ENCODE data around the gene CACNA1S. TPM values are rescaled to one million over a fixed set of nuclear protein-coding genes. Genes with fewer than 3 reads are reported as not detected.

The CACNA1S gene
- total RNA-seq, 1 donor from 2014 or later: not detected

DNA sequence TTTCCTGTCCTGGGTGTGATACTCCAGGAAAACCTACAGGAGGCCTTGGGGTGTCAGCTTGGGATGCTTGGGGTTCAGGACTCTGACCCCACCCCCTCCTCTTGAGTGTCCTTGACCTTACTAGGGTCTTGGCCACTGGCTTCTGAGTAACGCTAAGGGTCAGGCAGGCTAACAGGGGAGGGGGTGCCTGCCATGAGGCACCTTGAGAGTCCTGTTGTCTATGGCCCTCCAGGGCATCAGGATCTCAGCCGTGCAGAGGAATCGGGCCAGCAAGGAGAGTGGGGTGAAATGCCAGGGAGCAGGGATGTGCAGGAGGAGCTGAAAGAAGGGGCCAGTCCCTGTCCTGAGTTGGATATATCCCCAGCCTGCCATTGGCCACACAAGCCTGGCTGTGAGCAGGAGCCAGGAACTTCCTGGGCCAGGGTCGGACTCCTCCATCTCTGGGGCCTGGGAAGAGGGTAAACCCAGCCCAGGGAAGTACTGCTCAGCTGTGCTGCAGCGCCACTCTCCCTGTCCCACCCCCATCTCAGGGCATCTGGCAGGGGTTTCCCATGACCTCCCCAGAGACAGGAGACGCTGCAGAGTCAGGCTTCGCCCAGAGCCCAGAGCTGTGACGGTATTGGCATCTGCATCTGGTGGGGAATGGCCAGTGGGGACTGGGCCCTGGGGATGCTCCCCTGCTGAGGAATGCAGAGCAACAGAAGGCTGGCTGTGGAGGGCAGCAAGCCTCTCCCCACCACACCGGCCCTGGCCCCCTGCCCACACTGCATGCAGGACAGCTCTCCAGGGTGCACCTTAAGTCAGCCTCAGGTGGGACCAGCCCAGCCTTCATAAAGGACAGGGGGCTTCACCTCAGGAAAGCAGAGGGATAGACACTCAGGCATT, 95.0 kb downstream of the CACNA1S start:
- intact Hi-C loops (cut with micrococcal nuclease): loop anchor here (10.0 kb wide), 1 partner anchor 488 kb away; the partner anchor contains the start of gene CSRP1

DNA sequence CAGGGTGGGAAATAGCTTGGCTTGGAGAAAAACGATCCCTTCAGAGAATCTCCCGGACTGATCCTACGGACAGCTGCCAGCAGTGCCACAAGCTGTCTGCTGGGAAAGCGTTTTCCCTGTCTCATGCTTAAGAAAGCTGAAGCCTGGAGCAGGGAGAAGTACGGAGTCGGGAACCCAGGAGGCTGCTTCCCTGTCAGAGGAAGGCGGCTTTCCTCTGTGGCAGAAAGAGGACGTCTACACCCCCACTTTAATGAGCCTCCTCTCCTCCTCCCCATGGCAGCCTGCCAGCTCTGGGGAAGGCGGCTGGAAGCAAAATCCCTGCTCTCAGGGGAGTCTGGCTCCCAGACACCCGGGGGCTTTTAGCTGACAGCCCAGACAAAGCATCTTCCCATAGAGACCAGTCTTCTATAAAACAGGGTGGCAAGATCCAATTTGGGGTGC, 96.0 kb downstream of the CACNA1S start:
- intact Hi-C loops (cut with micrococcal nuclease): loop anchor here (10.0 kb wide), 1 partner anchor 489 kb away; the partner anchor contains the start of gene CSRP1

DNA sequence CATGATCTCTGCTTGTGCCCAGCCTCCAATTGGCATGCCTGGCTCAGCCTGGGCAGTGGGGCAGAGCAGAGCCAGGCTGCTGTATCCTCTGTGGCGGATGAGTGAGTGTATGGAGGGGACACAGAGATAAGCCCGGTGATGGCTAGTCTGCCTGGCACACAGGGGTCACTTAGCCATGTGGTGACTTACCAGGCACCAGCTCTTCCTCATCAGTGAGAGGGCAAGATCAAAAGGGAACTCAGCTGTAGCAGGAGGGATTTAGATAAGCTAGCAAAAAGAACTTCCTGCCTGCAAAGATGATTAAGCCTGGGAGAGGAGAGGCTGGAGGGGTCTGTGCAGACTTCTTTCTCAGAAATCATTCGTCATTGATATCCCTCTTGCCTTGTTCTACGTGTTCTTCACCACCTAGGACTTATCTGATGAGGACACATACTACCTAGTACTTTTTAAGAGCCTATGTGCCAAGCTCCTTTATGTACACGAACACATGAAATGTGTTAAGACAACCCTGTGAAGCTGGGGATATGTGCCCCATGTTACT, 96.6 kb downstream of the CACNA1S start:
- intact Hi-C loops (cut with micrococcal nuclease): loop anchor here (1.0 to 10.0 kb wide), 2 partner anchors 8 to 489 kb away; partner anchors contain the start of genes CSRP1 and KIF21B

DNA sequence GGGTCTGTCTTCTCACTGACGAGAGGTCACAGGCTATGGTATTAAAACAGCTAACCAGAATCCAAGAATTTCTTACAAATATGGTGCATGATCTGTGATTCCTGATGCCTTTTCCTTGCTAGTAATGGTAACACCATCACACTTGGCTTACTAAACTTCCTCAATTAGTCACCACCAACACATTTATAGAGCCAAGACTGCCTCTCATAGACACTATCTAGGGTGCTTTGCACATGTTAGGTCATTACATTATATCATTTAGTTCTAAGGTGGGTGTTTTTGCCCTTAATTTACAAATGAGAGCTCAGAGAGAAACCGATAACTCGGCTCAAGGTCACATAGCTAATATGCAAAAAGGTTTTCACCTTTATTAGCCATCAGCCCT, 97.4 kb downstream of the CACNA1S start:
- intact Hi-C loops (cut with micrococcal nuclease): loop anchor here (1.0 to 10.0 kb wide), 2 partner anchors 8 to 490 kb away; partner anchors contain the start of genes CSRP1 and KIF21B

DNA sequence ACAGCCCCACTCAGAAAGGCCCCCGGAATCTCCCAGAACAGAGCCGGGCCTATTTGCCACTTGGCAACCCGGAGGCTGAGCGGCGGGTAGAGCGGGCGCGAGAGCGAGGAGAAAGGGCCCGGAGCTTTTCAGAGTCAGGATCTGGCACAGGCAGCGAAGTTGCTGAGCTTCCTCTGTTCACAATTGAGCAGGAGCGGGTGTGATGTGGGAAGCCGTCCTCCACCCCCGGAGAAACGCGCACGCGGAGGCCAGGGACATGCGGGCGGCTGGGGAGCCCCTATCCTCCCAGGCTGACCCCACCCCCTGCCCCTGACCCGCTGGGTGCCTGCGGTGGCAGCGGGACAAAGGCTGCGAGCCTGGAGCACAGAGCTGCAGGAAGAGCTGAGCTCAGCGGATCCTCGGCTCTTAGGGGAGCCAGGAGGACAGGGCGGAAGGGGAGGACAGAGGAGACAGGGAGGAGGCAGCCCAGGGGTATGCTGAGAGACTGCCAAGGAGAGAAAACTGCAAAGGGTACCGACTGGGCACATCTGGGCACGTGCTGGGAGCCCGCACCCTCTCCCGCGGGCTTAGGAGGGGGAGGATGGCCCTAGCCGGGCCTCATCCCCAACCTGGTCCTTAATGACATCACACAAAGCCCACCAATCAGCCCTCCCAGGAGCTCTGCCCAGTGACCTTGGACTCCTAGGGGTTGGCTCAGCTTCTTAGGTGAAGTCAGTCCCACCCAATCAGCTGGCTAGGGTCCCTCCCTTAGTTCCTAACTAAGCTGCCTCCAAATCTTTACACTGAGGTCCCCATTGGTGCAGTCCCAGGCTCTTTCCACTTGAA, 98.0 kb downstream of the CACNA1S start:
- intact Hi-C loops (cut with micrococcal nuclease): loop anchor here (10.0 kb wide), 1 partner anchor 491 kb away; the partner anchor contains the start of gene CSRP1

DNA sequence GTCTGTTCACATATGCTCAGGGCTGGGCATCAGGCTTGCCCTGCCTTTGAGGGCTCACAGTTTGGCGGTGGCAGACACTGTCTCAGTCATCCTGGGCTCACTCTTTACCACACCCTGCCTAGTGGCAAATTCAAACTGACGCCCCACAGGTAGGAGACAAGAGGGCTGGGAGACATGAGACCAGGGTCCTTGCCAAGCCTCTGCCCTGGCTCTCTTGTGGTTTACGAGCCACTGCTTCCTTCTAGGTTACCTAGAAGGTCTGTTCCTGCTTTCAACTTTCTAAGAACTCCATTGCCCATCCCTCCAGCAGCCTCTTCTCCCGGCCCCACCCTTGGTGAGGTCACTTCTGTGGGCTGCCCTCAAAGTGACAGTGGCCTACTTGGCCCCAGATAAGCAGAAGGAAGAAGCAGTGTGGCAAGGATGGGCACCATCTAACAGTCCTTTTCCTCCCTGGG, 99.2 kb downstream of the CACNA1S start:
- intact Hi-C loops (cut with micrococcal nuclease): loop anchor here (10.0 kb wide), 1 partner anchor 492 kb away; the partner anchor contains the start of gene CSRP1

DNA sequence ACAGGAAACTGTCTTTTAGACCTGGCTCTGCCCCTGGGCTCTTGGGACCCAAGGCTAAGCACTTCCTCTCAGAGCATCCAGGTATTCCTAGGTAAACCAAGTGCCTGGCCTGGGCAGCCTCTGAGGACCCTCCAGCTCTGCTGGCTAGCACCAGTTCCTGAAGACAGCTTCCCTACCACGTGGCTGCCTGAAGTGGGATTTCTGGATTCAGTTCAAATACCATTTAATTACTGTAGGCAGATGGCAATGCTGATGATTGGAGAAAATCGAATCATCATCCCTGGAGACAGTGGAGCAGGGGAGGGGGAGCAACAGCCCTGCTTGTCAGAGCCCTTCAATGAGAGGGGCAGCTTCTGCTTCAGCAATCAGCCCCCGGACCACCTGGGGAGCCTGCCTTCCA, 100.6 kb downstream of the CACNA1S start:
- intact Hi-C loops (cut with micrococcal nuclease): loop anchor here (10.0 kb wide), 1 partner anchor 493 kb away; the partner anchor contains the start of gene CSRP1

DNA sequence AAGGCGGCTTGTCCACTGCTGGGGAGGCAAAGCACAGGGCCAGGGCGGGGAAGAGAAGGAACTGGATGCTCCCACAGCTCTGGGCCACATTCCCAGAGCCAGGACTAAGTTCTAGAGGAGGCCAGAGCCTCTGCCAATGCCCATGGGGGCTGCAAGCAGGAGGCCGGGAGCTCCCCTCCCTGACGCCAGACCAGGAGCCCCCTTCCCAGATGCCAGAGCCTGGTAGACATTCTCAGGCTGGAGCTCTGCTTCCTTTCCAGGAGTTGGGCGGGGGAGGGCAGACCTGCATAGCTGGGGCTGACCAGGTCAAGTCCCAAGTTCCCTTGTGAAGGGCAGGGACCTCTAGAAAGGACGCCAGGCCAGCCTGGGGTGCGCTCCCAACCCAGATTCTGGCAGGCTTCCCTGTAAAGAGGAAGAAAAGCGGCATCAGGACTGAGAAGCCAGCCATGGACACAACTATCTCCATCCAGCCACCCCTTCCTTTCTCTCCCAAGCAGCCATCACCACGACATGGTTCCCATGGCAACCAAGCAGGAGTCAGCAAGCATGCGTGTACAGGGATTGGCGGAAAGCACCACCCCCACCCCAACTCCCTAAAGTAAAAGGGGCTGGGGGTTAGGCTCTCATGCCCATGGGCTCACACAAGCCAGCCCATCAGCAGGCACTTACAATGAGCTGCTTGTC, 102.1 kb downstream of the CACNA1S start:
- intact Hi-C loops (cut with micrococcal nuclease): loop anchor here (10.0 kb wide), 1 partner anchor 495 kb away; the partner anchor contains the start of gene CSRP1

DNA sequence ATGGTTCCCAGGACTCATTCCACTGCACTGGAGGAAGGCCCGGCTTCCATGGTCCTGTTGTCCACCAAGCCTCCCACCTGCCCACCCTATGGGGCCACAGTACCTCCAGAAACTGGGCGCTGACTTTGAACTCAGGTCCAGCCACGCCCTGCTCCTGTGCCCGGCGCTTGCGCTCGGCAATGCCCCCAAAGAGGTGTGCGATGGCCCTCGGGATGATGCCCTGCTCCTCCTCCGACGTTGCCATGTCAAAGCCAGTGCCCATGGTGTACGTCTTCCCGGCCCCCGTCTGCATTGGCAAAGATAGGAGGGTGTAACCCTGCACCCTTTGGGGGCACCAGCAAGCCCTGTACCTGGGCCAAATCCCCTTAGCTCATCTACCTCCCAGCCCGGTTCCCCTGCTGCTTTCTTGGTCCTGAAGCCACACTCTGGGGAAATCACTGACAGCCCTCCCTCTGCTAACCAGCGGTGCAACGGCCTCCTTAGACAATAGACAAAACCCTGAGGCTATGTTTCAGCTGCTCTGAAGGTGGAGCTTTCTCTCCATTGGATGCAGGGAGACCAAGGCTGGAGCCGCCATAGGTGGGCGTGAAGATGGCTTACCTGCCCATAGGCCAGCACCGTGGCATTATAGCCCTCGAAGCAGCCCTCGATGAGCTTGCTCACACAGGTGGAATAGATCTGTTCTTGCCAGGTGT, 103.4 kb downstream of the CACNA1S start:
- intact Hi-C loops (cut with micrococcal nuclease): no loop called here

DNA sequence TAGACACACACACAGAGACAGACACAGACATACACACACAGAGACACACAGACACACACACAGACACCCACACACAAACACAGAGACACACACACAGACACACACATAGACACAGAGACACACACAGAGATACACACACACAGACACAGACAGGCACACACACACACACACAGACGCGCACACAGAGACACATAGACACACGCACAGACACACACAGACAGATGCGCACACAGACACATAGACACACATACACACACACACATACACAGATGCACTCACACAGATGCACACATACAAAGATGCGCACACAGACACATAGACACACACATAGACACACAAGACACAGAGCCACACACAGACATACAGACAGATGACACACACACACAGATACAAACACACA, 104.7 kb downstream of the CACNA1S start:
- intact Hi-C loops (cut with micrococcal nuclease): no loop called here

DNA sequence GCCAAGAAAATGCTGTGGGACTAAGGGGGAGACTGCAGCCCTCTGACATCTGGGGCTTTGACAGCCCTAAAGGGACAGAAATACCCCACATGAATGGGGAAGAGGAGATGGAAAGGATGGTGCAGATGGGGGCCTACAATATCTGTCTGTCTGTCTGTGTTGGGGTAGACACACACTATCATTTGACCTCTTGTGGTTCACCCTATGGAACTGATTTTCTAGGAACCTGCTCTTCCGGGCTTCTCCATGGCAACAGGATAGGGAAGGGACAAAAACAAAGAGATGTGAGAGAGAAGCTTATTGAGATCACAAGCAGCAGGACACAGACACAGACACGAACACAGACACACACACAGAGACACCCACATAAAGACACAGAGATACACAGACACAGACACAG, 105.8 kb downstream of the CACNA1S start:
- intact Hi-C loops (cut with micrococcal nuclease): no loop called here

DNA sequence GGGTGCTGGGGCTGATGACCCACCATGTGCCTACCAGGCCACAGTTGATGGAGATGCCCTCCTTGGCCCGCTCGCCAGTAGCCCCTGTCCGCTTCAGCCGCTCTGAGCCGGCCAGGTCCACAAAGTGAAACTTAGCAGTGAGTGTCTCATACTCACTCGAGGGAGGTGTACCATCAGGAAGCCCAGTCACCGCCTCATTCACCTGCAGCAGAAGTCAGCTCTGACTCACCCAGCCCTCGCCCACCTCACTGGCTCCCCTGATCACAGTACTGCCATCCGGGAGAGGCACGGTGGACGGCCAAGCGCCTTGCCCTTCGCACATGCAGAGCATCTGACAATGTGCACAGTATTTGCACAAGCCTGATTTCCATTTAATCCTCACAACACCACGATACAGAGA, 107.5 kb downstream of the CACNA1S start:
- intact Hi-C loops (cut with micrococcal nuclease): no loop called here

DNA sequence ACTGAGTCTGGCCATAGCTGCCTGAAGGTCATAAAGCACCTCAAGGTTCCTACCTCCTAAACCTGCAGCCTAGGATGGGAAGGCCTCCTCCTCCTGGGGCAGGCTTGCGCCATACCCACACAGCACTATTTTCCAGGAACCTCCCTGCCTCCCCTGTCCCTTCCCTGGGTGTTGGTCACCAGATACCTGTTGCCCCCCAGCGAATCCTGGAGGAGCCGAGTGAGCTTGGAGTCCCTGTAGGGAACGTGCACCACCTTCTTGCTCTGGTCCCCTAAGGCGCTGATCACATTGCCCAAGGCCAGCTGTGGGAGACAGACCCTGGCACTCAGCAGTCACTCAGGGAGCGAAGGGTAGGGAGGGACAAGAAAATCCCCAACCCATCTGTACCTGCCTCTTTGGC, 108.1 kb downstream of the CACNA1S start:
- intact Hi-C loops (cut with micrococcal nuclease): no loop called here

DNA sequence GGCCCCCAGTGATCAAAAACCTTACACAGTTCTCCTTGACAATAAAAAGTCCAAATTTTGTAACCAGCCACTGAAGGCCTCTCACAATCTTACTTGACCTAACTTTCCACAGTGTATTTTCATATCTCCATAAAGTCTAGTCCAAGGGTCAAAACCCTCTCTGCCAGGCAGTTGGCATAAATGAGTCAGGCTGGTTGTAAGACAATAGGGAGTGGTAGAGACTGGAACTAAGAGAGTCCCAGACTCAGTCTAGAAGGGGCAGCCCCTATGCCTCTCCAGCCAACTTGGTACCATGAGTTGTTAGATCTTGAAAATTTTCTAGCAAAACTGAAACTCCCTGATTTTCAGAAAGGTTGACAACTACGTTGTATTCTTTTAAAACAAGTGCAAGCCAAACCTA, 109.7 kb downstream of the CACNA1S start:
- intact Hi-C loops (cut with micrococcal nuclease): no loop called here

DNA sequence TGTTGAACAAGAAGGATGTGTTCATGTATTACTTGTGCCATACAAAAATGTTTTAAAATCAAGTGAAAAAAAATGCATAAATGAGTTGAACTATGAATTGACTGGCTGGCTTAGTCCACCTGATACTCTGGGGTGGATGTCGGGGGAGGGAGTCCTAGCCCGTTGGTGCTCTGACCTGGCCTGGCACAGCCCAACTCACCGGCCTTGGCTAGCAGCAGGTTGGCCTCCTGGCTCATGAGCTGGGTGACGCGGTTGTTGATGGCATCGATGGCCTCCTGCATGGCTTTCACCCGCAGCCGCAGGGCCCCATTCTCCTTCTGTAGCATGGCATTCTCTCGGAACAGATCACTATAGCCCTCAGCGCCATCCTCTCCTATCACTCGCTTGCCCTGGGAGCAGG, 110.3 kb downstream of the CACNA1S start:
- intact Hi-C loops (cut with micrococcal nuclease): no loop called here

DNA sequence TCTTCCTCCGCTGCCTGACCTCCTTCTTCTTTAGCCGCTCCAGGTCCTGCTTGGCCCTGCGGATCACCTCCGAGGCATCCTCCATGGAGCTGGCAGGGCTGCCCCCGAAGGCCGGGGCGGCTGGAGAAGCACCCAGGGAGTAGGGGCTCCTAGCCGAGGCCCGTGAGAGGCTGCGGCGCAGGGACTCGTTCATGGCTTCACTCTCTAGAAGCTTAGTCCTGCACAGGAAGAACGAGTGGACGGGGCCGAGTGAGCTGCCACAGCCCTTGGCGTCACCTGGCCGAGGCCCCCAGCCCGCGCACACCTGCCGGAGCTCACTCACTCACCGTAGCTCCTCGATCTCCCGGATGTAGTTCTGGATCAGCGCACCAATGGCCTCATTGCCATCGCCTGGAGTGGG, 111.8 kb downstream of the CACNA1S start:
- intact Hi-C loops (cut with micrococcal nuclease): no loop called here

DNA sequence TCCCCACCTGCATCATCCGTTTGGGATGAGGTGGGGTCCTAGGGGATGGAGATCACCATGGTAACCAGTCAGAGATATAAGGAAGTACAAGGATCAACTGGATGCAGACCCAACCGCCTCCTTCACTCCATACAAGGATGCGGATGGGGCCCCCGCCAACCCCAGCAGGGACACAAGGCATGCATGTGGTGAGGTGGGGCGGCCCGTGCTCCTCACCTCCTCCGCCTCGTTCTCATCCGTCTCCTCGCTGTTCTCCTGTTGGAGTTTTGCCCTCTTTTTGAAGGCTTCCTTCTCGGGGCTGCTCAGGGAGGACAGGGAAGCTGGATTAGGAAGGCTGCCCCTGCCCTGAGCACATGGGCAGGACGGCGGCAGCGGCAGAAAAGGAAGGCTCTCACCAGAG, 112.6 kb downstream of the CACNA1S start:
- intact Hi-C loops (cut with micrococcal nuclease): no loop called here

DNA sequence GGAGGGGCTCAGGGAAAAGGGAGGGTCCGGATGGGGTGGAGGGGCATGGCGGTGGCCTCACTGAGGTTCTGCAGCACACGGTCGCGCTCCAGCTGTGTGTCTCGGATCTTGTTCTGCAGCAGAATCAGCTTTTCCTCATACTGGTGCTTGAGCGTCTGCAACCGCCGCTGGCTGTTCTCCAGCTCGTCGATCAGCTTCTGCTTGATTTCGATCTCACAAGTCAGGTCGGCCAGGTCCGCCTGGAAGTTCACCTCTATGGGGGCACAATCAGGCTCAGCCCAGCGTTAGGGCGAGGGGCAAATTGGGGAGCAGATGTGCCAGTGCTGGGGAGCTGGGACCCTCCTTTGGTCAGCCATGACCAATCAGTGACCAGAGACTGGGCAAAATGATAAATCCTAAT, 113.9 kb downstream of the CACNA1S start:
- intact Hi-C loops (cut with micrococcal nuclease): no loop called here

DNA sequence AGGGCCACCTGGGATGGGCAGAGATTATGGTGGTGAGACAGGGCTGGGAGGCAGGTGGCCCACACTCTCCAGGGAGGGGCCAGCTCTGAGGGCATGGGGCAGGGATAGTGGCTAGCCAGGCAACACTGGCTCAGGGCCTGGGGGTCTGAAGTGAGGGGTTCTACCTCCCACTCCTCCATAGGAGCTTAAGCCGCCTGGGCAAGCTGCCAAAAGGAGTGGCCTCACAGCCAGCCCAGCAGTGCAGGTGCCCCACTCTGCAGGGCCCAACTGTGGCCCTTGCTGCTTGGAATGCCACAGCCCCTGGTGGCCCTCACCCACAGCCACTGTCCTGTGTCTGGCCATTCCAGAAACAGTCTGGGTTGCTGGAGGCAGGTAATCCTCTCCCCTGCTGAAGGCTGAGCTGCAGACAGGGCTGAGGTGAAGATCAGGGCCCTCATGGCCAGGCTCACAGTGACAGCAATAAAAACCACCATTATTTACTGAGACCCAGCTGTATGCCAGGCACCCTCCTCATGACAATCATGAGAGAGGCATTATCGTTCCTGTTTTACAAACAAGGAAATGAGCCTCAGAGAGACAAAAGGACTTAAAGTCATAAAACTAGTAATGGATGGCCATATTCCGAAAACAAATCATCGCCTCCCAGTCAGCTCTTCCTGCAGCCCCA, 119.7 kb downstream of the CACNA1S start:
- intact Hi-C loops (cut with micrococcal nuclease): no loop called here

Data from T-helper 2 cell treated with Interferon-gamma antibody and Interleukin-4, amounts not matched to agents 100 ng/mL and 5 ng/mL, for 36 hours (primary cell).